OCI-LY3 (cell line): ENCODE results near the gene SRCIN1.
"Not testable (repeated sequence)": the region's sequence is repeated elsewhere in the genome, so short reads cannot be mapped to it uniquely, and the experiment has no call there.

Experiments
- EZH2phosphoT487 ChIP-seq: fragments of 200-600 bp; shearing (Covaris generic); IDR thresholded peaks from 2 replicates; pipeline ENCODE4 v1.6.1; 2018; ENCODE audit warnings: antibody characterized with exemption, mixed run types, low read depth
- TF ChIP-seq, protein P1 (sequence below): fragments of 200-600, 300-600 bp; sonication (generic); IDR thresholded peaks from 2 replicates; pipeline ENCODE4 v1.5.1; 2014; ENCODE audit warnings: antibody characterized with exemption, low read length, low read depth

DNA sequence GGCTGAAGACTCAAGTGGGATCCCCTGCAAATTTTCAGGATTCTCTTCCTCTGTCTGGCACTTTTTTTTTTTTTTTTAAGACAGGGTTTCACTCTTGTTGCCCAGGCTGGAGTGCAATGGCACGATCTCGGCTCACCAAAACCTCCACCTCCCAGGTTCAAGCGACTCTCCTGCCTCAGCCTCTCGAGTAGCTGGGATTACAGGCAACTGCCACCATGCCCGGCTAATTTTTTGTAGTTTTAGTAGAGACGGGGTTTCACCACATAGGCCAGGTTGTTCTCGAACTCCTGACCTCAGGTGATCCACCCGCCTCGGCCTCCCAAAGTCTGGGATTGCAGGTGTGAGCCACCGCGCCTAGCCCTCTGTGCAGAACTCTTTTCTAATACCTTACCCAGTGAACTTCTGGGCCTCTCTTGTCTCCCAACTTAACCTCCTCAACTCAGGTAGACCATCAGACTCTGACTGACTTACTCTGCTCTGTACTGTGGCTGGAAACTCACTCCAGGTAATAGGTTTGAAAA lies 45.0 kb upstream of the SRCIN1 start:
- TF ChIP-seq, protein P1, sequence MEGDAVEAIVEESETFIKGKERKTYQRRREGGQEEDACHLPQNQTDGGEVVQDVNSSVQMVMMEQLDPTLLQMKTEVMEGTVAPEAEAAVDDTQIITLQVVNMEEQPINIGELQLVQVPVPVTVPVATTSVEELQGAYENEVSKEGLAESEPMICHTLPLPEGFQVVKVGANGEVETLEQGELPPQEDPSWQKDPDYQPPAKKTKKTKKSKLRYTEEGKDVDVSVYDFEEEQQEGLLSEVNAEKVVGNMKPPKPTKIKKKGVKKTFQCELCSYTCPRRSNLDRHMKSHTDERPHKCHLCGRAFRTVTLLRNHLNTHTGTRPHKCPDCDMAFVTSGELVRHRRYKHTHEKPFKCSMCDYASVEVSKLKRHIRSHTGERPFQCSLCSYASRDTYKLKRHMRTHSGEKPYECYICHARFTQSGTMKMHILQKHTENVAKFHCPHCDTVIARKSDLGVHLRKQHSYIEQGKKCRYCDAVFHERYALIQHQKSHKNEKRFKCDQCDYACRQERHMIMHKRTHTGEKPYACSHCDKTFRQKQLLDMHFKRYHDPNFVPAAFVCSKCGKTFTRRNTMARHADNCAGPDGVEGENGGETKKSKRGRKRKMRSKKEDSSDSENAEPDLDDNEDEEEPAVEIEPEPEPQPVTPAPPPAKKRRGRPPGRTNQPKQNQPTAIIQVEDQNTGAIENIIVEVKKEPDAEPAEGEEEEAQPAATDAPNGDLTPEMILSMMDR: not testable (repeated sequence)
- not testable (repeated sequence) for TF ChIP-seq EZH2phosphoT487
